Parathyroid adenoma (tissue), 2 donors: Measurements from ENCODE around the gene MAN1A1.

Experiments used
- H2AFZ ChIP-seq: fragments of 300-600 bp; sonication (generic); one replicate; pipeline ENCODE4 v1.7.0; 2017; ENCODE audit warnings: antibody characterized with exemption, mild to moderate bottlenecking
- H3K27ac ChIP-seq: fragments of 300-600 bp; sonication (generic); one replicate; pipeline ENCODE4 v1.7.0; 2017
- H3K27me3 ChIP-seq: fragments of 300-600 bp; sonication (generic); one replicate; pipeline ENCODE4 v1.7.0; 2017; ENCODE audit warnings: low read length; ENCODE audit not compliant: control insufficient read depth, insufficient read depth
- H3K36me3 ChIP-seq: fragments of 300-600 bp; sonication (generic); one replicate; pipeline ENCODE4 v1.7.0; 2017; ENCODE audit warnings: low read length; ENCODE audit not compliant: control insufficient read depth, insufficient read depth
- H3K4me1 ChIP-seq: fragments of 300-600 bp; sonication (generic); one replicate; pipeline ENCODE4 v1.7.0; 2017; ENCODE audit warnings: control low read depth
- H3K4me2 ChIP-seq: fragments of 300-600 bp; sonication (generic); one replicate; pipeline ENCODE4 v1.7.0; 2017; ENCODE audit warnings: low read length
- H3K4me3 ChIP-seq: fragments of 300-600 bp; sonication (generic); one replicate; pipeline ENCODE4 v1.7.0; 2017; ENCODE audit warnings: low read depth, low read length
- H3K79me2 ChIP-seq: fragments of 300-600 bp; sonication (generic); one replicate; pipeline ENCODE4 v1.7.0; 2017; ENCODE audit warnings: control low read depth
- H3K9ac ChIP-seq: fragments of 300-600 bp; sonication (generic); one replicate; pipeline ENCODE4 v1.7.0; 2017; ENCODE audit warnings: mild to moderate bottlenecking
- H3K9me3 ChIP-seq: fragments of 300-600 bp; sonication (generic); one replicate; pipeline ENCODE4 v1.7.0; 2017; ENCODE audit warnings: low read length; ENCODE audit not compliant: control insufficient read depth
- TF ChIP-seq, protein P1 (sequence below): fragments of 300-600 bp; sonication (generic); IDR thresholded peaks from one replicate; pipeline ENCODE4 v1.7.0; 2017; ENCODE audit warnings: antibody characterized with exemption, mild to moderate bottlenecking
- donor health status: primary hyperparathyroidism.

The MAN1A1 gene

DNA sequence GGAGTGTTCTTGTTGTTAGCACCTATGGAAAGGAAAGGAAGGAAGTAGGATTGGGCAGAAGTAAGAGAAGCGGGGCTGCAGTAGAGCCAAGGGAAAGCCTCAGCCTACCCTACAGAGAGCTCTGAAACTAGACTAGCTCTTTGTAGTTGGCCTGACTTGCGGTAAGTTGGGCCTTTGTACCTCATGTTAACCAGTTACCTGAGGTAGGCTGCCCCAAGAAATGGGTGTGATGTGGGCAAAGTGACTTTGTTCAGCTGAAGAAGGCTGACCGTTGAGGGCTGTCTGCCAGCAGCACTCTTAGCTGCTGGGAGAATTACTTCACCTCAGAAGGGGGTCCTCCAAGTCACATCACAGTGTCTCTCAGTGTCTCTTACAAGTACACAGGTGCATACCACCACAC lies 216.2 kb downstream of the MAN1A1 start:
- H3K4me3 ChIP-seq = no peak overlapping the region
- H3K9ac ChIP-seq = no peak overlapping the region
- H3K36me3 ChIP-seq = no peaks in the 10 kb centered on the region
- no peak overlapping the region for H2AFZ ChIP-seq
- no peaks in the 10 kb centered on the region for H3K27me3 ChIP-seq
- H3K27ac ChIP-seq = no peak overlapping the region
- H3K4me1 ChIP-seq = no peaks in the 10 kb centered on the region
- H3K79me2 ChIP-seq = no peaks in the 10 kb centered on the region
- no peak overlapping the region for H3K4me2 ChIP-seq
- no peaks in the 10 kb centered on the region for H3K9me3 ChIP-seq
- TF ChIP-seq, protein P1, sequence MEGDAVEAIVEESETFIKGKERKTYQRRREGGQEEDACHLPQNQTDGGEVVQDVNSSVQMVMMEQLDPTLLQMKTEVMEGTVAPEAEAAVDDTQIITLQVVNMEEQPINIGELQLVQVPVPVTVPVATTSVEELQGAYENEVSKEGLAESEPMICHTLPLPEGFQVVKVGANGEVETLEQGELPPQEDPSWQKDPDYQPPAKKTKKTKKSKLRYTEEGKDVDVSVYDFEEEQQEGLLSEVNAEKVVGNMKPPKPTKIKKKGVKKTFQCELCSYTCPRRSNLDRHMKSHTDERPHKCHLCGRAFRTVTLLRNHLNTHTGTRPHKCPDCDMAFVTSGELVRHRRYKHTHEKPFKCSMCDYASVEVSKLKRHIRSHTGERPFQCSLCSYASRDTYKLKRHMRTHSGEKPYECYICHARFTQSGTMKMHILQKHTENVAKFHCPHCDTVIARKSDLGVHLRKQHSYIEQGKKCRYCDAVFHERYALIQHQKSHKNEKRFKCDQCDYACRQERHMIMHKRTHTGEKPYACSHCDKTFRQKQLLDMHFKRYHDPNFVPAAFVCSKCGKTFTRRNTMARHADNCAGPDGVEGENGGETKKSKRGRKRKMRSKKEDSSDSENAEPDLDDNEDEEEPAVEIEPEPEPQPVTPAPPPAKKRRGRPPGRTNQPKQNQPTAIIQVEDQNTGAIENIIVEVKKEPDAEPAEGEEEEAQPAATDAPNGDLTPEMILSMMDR = no peak

DNA sequence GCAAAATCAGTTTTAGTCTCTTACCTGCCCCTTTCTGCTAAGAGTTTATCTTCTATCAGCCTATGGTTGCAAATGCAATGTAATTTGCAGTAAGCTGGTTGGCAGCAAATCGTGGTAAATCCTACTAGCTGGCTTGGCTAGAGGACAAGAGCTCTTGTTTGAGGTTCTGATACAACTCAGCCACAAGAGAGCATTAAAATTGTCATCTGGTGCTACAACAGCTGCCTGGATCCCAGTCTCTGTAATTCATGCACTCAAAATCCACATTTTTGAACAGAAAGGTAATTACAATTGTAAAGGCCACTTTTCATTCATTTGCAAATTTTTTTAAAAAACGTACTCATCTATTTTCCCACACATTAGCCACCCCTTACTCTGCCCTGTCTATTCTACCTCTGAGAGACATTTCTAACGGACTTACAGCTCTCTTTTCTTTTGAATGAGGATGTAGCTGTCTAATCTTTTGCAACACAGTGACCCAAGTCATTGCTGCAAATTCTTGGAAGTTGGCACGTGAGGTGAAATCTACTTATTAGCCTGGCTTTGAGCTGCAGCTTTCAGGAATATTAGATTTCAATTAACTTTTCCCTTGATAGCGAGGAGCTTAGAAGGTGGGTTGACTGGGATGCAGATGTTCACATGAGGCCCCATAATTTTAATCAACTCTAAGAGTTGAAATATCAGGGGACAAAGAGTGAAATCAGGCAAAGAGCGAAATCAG lies 217.1 kb downstream of the MAN1A1 start:
- H3K27me3 ChIP-seq = no peaks in the 10 kb centered on the region

DNA sequence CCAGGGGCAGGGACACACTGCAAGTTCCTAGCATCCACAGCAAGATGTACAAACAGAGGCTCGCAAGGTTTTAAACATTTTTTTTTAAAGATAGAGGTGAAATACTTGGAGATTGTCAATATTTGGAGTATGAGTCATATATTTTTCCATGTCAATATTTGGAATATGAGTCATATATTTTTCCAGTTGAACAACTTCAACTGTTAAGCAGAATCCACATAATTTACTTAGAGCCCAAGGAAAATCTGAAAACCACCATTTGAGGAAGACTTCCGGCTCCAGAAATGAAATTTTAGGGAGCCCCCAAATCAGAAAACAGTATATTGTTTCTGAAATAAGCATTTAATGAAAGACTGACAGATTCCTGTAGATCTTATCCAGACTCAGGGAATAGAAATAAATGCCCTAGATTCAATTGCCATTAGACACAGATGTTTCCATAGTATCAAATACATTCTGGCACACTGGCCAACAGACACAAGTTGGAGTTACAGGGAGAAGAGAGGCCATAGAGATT lies 219.5 kb downstream of the MAN1A1 start:
- H3K36me3 ChIP-seq = no peaks in the 10 kb centered on the region
- H3K27me3 ChIP-seq = no peaks in the 10 kb centered on the region
- H3K9me3 ChIP-seq = no peaks in the 10 kb centered on the region
- no peak overlapping the region for H3K27ac ChIP-seq
- no peaks in the 10 kb centered on the region for H3K79me2 ChIP-seq
- no peak overlapping the region for H3K4me3 ChIP-seq
- no peaks in the 10 kb centered on the region for H3K4me1 ChIP-seq
- H2AFZ ChIP-seq = no peak overlapping the region
- TF ChIP-seq, protein P1 = no peak
- no peak overlapping the region for H3K9ac ChIP-seq
- no peak overlapping the region for H3K4me2 ChIP-seq

More for the DNA sequence above, 217.1 kb downstream of the MAN1A1 start:
- TF ChIP-seq, protein P1 = no peak
- Histone ChIP-seq H3K9me3 (no peaks in the 10 kb centered on the region), H3K36me3 (no peaks in the 10 kb centered on the region), H3K79me2 (no peaks in the 10 kb centered on the region), H3K27ac (no peak overlapping the region), H3K4me3 (no peak overlapping the region), H2AFZ (no peak overlapping the region), H3K4me1 (no peaks in the 10 kb centered on the region), H3K4me2 (no peak overlapping the region), H3K9ac (no peak overlapping the region)

DNA sequence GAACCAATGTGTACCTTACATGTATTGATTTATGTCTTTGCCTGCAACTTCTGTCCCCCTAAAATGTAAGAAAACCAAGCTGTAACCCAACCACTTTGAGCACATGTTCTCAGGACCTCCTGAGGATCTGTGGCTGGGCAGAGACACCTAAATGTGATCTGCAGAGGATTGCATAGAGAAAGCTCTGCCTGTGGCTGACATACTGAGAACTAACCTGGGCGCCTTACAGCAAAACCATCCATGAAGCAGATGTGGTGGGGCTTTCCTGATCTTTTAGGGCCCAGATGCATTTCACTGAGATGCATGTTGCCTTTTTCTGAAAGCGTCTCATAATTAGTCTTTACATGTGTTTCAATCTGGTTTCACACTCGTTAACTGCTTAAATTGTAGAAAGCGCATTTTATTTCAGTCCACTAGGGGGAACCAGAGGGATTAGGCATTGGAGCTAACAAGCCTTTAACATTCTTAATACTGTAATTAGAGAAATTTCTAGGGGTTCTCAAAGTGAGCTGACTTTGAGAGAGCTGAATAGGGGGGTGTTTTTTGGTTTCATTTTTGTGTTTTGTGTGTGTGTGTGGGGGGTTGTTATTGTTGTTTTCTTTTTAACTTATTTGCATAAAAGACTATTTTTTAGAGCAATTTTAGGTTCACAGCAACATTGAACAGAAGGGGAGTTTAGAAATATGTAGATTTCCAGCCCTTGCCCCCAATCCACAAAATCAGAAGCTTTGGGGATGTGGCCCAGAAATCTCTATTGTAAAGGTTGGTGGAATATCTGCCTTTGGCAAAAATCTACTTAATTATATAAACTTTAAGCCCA lies 220.2 kb downstream of the MAN1A1 start:
- no peaks in the 10 kb centered on the region for H3K79me2 ChIP-seq
- H3K36me3 ChIP-seq = no peaks in the 10 kb centered on the region
- no peak overlapping the region for H3K4me2 ChIP-seq
- no peaks in the 10 kb centered on the region for H3K9me3 ChIP-seq
- no peaks in the 10 kb centered on the region for H3K27me3 ChIP-seq
- H3K27ac ChIP-seq = no peak overlapping the region
- TF ChIP-seq, protein P1 = peak; percentile 87
- no peaks in the 10 kb centered on the region for H3K4me1 ChIP-seq
- H3K4me3 ChIP-seq = no peak overlapping the region
- H2AFZ ChIP-seq = no peak overlapping the region
- no peak overlapping the region for H3K9ac ChIP-seq
